ELR (cell line): ENCODE measurements around the gene NME8.
A peak's percentile ranks its signal among the peaks of the same experiment; 100 is the strongest.
"Not testable (repeated sequence)": the region's sequence is repeated elsewhere in the genome, so short reads cannot be mapped to it uniquely, and the experiment has no call there.

Experiments used
- DNase-seq: peaks from one replicate; pipeline ENCODE4 v3.0.0-alpha.2; 2015; ENCODE audit warnings: low read depth

Gene NME8

GRCh38 chr7:37848297-37848696 is at the start of gene NME8:
Gene NME8, plus strand, starts transcription at chr7:37848597. Its CDS starts 1,670 bp downstream, at chr7:37850267.
- no peak for DNase-seq

- DNase-seq = no peak
Observed at GRCh38 chr7:37806152-37806551, 42.2 kb upstream of the NME8 start.

GRCh38 chr7:37812161-37812580 is 36.2 kb upstream of the NME8 start:
- not testable (repeated sequence) for DNase-seq

- no peak for DNase-seq
Observed at GRCh38 chr7:37815671-37816371, 32.6 kb upstream of the NME8 start.

- no peak for DNase-seq
Observed at GRCh38 chr7:37816922-37817590, 31.3 kb upstream of the NME8 start.

- no peak for DNase-seq
Observed at GRCh38 chr7:37817591-37817960, 30.8 kb upstream of the NME8 start.

GRCh38 chr7:37817996-37818720 is 30.2 kb upstream of the NME8 start:
- DNase-seq = no peak

- no peak for DNase-seq
Observed at GRCh38 chr7:37820708-37821468, 27.5 kb upstream of the NME8 start.

- DNase-seq = no peak
Observed at GRCh38 chr7:37822946-37823345, 25.5 kb upstream of the NME8 start.

GRCh38 chr7:37823557-37823956 is 24.8 kb upstream of the NME8 start:
- DNase-seq = no peak

GRCh38 chr7:37825038-37825437 is 23.4 kb upstream of the NME8 start:
- no peak for DNase-seq

- no peak for DNase-seq
Observed at GRCh38 chr7:37826825-37827224, 21.6 kb upstream of the NME8 start.

- no peak for DNase-seq
Observed at GRCh38 chr7:37831244-37831643, 17.2 kb upstream of the NME8 start.

- DNase-seq = no peak
Observed at GRCh38 chr7:37832194-37832593, 16.2 kb upstream of the NME8 start.

- peak; percentile 43 for DNase-seq
Observed at GRCh38 chr7:37833107-37833817, 15.1 kb upstream of the NME8 start.

- no peak for DNase-seq
Observed at GRCh38 chr7:37833818-37834146, 14.6 kb upstream of the NME8 start.

GRCh38 chr7:37853468-37853867 is 5.1 kb downstream of the NME8 start:
- DNase-seq = peak; percentile 8

GRCh38 chr7:37882086-37882485 is 33.7 kb downstream of the NME8 start:
- no peak for DNase-seq

GRCh38 chr7:37893359-37893758 is 45.0 kb downstream of the NME8 start:
- no peak for DNase-seq

- DNase-seq = no peak
Observed at GRCh38 chr7:37894671-37895070, 46.3 kb downstream of the NME8 start.

- no peak for DNase-seq
Observed at GRCh38 chr7:37899712-37900247, 51.4 kb downstream of the NME8 start.
